NCI-H1930 (cell line): ENCODE measurements around the gene FAM83G.
"Not testable (repeated sequence)": the region's sequence is repeated elsewhere in the genome, so short reads cannot be mapped to it uniquely, and the experiment has no call there.

ENCODE experiments used
- DNase-seq, 2 experiments: peaks; one replicate each; lab custom pipeline; 2025; lab: John Stamatoyannopoulos, UW

FAM83G gene

GRCh38 chr17:19023209-19023999, 18.8 kb upstream of the FAM83G start:
- DNase-seq, result no peak

GRCh38 chr17:19022747-19023146, 18.2 kb upstream of the FAM83G start:
- no peak for DNase-seq

GRCh38 chr17:19022128-19022527, 17.6 kb upstream of the FAM83G start:
- DNase-seq, result no peak

GRCh38 chr17:19021622-19022083, 17.1 kb upstream of the FAM83G start:
- no peak for DNase-seq

- not testable (repeated sequence) for DNase-seq
These were observed 16.6 kb upstream of the FAM83G start for GRCh38 chr17:19021011-19021621.

- no peak for DNase-seq
These were observed 15.5 kb upstream of the FAM83G start for GRCh38 chr17:19020016-19020415.

- DNase-seq, result no peak
These were observed 14.7 kb upstream of the FAM83G start for GRCh38 chr17:19019041-19019941.

GRCh38 chr17:19018600-19018950, 14.0 kb upstream of the FAM83G start:
- DNase-seq, result no peak

GRCh38 chr17:19017804-19018599, 13.4 kb upstream of the FAM83G start:
- DNase-seq, result no peak

- no peak for DNase-seq
These were observed 12.8 kb upstream of the FAM83G start for GRCh38 chr17:19017401-19017800.

GRCh38 chr17:19016881-19017280, 12.3 kb upstream of the FAM83G start:
- no peak for DNase-seq

GRCh38 chr17:19016297-19016696, 11.7 kb upstream of the FAM83G start:
- DNase-seq, result no peak

- DNase-seq, result no peak
These were observed 10.9 kb upstream of the FAM83G start for GRCh38 chr17:19015428-19015827.

GRCh38 chr17:19014628-19015215, 10.2 kb upstream of the FAM83G start:
- DNase-seq, result no peak

- DNase-seq, result no peak
These were observed 9.5 kb upstream of the FAM83G start for GRCh38 chr17:19013806-19014627.

- DNase-seq, result no peak
These were observed 8.7 kb upstream of the FAM83G start for GRCh38 chr17:19013226-19013625.

- no peak for DNase-seq
These were observed 7.9 kb upstream of the FAM83G start for GRCh38 chr17:19012171-19013080.

- no peak for DNase-seq
These were observed 7.0 kb upstream of the FAM83G start for GRCh38 chr17:19011581-19011980.

GRCh38 chr17:19010729-19011505, 6.4 kb upstream of the FAM83G start:
- DNase-seq, result no peak
